HG03159 (cell line): ENCODE measurements around the gene GAD2.
"Not testable (repeated sequence)": the region's sequence is repeated elsewhere in the genome, so short reads cannot be mapped to it uniquely, and the experiment has no call there.

ENCODE experiments used
- ATAC-seq: cut with Tn5 transposase; IDR thresholded peaks from one replicate; pipeline ENCODE4 v1.9.1; 2021; ENCODE audit warnings: mild to moderate bottlenecking, moderate library complexity; ENCODE audit not compliant: unreplicated experiment

The GAD2 gene

DNA sequence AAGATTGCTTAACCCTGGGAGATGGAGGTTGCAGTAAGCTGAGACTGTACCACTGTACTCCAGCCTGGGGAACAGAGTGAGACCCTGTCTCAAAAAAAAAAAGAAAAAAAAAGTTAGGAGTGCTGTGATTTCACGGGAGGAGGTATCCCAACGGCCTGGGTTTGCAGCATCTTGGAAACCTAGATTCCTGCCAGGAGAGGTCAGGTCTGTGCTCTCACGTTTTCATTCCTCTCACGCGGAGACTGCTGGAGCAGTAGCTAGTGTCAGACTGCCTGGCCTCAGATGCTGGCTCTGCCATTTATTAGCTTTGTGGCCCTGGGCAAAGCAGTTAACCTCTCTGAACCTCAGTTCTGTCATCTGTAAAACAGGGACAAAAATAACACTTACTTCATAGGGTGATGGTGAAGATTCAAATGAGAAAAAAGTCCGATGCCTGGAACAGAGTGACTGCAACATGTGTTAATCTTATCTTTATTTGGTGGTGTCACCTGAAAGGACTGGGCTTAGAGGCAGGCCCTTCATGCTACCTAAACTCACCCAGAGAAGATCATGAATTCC is 94.9 kb downstream of the GAD2 start:
- ATAC-seq: no peak

DNA sequence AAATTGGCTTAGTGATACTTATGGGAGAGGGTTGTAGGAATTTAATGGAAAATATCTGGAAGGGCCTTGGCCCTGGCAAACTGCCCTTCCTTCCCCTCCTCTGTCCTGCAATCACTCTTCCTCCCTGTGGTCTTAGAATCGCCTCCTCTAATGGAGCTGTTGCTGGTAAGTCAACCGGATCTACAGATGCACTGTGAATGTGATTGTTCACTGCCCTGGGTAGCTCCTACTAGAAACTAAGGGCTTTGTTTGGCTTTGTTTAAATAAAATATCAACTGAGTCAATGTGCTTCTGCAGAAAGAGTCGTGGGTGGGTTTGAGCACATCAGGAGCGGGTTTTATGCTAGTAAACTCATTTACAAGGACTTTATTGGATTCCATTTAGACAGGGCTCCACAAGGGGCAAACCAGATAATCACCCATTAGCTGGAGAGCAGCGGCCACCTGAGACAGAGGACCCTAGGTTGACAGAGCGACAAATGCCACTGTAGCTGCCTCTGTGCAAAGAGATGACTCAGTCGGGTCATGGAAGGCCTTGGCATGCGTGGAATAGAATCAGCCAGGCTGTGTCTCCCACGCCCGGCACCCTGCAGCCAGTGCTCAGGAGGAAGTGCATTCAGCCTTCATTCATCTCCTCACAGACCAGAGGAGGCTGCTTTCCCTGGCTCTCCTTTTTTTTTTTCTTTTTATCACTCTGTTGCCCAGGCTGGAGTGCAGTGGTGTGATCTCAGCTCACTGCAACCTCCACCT is 97.9 kb downstream of the GAD2 start:
- ATAC-seq: no peak

DNA sequence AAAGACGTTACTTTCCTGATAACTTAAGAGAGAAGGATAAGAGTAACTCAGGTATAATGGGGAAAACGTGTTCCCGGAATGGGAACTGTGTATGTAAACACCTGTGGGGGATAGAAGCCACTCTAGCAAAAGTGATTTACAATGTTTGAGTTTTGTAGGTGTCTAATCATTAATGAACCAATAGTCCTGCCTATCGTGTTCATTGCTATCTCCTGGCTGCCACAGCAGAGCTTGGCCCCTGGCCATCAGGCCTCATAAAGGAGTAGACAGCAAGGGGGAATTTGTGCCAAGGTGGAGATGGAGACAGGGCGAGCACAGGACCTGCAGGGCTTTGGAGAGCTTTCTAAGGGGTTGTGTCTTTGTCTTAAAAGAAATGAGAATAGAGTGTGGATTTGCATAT is 102.1 kb downstream of the GAD2 start:
- ATAC-seq: no peak

DNA sequence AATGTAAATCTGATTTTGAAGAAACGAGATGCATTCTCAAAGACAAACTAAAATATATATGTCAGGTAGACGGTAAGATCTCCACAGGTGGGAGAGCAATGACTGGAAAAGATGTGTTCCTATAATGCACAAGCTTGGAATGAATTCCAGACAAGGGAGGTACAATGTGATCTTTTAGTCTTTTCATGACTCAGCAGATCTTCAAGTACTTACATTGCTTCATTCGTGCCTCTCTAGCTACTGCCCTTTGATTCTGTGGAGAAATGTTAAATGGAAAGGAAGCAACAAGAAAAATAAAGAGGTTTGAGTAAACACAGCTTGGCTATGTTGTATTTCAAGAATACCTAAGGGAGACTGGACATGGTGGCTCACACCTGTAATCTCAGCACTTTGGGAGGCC is 106.6 kb downstream of the GAD2 start:
- ATAC-seq: no peak

DNA sequence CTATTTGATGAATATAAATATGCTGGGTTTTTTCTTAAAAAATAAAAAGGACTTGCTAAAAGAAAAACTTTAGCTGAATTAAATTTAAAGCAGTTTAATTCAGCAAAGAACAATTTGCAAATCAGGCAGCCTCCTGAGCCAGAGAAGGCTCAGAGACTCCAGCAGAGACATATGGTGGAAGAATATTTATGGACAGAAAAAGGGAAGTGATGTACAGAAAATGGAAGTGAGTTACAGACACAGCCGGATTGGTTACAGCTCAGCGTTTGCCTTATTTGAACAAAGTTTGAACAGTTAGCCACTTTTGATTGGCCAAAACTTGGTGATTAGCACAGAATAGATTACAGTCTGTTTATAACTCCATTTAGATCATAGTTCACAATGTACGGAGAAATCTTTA is 110.3 kb downstream of the GAD2 start:
- ATAC-seq: no peak

DNA sequence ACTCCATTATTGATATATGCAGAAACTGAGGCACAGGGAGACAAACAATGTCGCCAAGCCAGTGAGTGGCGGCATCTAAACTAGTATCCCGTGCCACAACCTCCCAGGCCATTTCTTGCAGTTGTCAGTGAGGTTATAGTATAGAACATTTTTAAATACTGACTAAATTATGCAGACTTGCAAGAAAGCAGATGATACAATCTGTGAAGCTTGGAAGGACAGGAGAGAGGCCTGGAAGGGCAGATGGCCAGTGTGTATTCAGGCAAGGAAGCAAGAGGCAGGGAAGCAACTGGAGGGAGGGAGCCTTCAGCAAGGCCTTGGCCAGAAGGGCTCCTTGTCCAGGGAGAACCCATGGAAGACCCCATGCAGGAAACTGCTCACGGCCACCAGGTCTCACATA is 111.2 kb downstream of the GAD2 start:
- ATAC-seq: no peak

DNA sequence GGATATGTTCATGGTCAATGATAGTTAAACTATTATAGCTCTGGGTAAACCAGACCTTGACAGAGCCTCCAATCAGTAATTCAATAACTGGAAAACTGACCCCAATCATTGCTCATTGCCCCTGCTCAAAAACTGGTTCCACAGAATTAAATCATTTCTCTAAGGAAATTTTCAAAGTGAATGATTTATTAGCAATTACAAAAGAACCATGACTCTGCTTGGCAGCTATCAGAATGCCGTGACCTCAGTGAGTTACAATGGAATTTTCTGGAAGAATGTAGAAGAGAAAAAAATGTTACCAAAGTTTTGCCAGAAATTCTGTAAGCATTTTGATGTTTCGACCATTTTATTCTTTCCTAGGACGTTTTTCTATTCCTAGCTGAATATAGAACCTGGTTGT is 114.8 kb downstream of the GAD2 start:
- ATAC-seq: no peak

DNA sequence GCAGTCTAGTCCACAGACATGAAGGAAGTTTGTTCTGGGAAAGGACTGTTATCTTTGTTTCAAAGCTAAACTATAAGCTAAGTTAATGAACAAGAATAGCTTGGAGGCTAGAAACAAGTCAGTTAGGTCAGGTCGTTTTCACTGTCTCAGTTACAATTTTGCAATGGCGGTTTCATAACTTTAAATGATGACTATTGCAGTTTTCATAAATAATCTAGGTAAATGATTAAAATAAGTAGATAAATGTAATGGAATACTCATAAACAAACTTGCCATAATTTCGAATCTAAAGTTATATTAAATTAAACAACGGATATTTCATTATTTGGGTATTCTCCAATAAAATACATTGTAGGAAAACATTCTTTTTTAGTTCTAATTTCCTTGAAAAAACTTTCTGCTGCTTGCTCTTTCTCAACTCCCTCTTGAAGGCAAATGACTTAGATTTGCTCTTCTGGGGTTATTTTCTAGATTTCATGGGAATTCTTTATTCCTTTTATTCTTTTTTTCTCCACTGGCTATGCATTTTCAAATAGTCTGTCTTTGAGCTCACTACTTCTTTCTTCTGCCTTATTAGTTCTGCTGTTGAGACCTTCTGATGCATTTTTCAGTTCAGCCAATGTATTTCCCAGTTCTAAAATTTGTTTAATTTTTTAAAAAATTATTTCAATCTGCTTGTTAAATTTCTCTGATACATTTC is 117.8 kb downstream of the GAD2 start:
- no peak for ATAC-seq

DNA sequence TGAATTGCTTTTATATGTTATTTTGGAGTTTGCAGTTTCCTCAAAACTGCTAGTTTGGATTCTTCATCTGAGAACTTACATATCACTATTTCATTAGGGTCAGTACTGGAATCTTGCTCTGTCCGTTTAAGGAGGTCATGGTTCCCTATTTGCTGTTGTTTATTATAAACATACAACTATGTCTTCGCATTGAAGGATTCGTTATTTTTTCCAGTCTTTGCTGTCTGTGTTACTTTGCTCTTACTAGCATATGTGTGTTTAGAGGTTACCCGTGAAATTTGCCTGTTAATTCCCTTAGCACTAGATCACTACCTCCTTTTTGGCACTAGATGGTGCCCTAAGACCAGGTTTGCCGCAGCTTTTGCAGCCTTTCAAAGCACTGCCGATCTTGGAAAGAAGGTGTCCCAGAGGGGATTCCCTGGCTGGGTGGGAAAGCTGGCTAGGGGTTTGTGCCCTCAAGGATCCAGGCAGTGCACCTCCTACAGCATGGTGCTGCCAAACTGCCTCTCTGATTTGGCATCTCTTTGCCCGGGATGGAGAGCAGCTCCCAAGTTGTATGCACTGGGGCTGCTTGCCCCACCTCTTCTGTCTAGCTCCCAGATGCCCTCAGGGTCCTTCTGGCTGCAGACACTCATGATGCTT is 118.5 kb downstream of the GAD2 start:
- ATAC-seq: peak; percentile 87

DNA sequence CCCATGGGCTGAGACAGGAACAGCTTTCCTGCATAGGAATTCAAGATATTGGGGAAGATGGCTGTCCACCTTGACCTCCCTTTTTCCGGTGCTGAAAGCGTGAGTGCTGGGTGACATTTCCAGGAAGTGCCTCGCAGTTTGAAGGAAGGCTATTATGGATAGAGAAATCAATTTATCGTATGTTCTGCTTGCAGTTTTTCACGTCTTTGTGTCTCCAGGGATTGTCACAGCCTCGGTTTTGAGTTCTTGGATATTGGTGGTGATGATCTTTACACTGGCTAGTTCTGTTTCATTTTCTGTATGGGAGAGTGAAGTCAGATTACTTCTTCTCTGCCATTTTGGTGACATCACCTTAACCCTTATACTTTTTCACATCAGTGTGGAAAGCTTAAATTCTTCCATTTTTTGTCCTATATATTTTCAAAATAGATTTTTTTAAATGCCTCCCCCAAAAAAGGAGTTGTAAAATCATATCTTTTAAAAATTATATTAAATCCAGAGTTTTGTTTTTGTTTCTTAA is 119.1 kb downstream of the GAD2 start:
- ATAC-seq: peak; percentile 76

DNA sequence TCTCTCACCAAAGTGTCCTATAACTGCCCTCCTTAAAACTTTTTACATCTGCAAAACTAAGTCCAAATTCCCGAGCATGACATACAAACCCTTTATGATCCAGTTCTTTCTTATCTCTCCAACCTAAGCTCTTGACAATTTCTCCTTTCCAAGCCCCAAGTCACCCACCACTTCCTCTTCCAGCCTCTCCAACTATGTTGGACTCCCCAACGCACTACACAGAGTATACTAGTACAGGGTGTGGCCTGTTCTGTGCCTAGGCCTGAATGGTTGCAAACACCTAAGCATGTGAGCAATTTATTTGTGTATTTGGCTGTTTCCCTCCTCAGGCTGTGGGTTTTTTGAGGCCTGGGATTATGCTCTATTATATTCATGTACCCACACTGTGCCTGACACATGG is 120.4 kb downstream of the GAD2 start:
- ATAC-seq: no peak

DNA sequence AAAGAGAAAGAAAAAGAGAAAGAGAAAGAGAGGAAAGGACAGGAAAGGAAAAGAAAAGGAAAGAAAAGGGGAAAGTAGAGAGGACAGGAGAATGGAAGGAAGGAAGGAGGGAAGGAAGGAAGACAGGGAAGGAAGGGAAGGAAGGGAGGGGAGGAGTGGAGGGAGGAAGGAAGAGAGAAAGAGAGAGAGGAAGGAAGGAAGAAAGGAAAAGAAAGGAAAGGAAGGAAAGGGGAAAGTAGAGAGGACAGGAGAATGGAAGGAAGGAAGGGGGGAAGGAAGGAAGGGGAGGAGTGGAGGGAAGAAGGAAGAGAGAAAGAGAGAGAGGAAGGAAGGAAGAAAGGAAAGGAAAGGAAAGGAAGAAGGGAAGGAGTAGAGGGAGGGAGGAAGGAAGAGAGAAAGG is 125.1 kb downstream of the GAD2 start:
- no peak for ATAC-seq

DNA sequence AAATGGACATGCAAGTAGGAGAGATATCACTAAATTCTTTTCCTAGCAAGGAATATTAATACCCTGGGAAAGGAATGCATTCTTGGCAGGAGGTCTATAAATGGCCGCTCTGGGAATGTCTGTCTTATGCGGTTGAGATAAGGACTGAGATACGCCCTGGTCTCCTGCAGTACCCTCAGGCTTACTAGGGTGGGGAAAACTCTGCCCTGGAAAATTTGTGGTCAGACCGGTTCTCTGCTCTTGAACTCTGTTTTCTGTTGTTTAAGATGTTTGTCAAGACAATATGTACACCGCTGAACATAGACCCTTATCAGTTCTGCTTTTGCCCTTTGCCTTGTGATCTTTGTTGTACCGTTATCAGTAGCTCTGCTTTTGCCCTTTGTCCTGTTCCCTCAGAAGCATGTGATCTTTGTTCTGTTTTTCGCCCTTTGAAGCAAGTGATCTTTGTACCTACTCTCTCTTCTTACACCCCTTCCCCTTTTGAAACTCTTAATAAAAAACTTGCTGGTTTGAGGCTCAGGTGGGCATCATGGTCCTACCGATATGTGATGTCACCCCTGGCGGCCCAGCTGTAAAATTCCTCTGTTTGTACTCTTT is 132.3 kb downstream of the GAD2 start:
- ATAC-seq: not testable (repeated sequence)
